ENCODE data around the gene ASCL5.

Gene ASCL5

GRCh38 chr1:201084295-201084694, 42.7 kb downstream of the ASCL5 start:
- no peak for DNase-seq (ENCODE audit: low spot score)

- DNase-seq (ENCODE audit: low spot score): no peak
Measured at GRCh38 chr1:201083741-201084140, 43.2 kb downstream of the ASCL5 start.

DNA sequence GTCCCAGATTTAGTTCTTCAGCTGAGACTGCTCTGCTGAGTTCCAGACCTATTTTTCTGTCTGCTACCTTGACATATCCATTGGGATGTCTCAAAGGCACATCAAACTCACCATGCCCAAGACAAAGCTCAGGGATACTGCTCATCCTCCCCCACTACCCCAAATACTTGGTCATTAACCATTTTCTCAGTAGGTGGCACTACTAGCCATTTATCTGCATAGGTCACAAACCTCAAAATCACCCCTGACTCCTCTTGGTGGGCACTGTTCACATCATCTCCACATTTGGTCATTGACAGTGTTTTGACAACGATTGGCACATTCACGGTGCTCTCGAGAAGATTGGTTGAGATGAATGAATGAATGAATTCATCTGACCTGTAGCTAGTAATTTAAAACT, 46.8 kb downstream of the ASCL5 start:
- DNase-seq (ENCODE audit: low spot score): no peak

DNA sequence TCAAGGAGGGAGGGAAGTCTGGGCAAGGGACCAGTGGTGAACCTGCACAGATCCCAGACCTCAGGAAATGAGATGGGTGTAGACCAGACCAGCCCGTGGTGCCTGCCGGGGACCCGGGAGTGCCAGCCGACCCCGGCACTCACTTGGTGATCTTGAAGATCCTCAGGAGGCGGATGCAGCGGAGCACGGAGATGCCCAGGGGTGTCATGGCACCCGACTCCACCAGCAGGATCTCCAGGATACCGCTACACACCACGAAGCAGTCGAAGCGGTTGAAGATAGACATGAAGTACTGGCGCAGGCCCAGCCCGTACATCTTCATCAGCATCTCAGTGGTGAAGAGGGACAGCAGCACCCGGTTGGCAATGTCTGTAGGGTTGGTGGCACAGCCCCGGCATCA, 49.2 kb downstream of the ASCL5 start:
- DNase-seq (ENCODE audit: low spot score): no peak

DNA sequence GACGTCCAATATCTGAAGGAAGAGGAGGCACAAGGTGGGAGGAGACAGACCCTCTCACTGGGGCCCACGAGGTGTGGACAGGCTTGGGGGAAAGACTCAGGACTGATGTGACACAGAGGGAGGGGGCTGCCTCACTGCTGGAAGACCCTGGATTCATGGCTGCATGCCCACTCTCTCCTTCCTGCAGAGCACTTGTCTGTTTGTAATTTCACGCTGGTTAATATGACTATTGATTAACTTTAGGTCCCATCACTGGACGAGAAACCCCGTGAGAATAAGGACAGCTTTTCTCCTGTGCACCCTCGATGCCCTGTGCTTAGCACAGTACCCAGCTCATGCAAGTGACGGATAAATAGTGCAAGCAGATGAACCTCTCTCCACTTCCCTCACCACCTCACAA, 49.9 kb downstream of the ASCL5 start:
- DNase-seq (ENCODE audit: low spot score): no peak

GRCh38 chr1:201076092-201076491, 50.9 kb downstream of the ASCL5 start:
- DNase-seq (ENCODE audit: low spot score): no peak

GRCh38 chr1:201074018-201074417, 53.0 kb downstream of the ASCL5 start:
- DNase-seq (ENCODE audit: low spot score): no peak

DNA sequence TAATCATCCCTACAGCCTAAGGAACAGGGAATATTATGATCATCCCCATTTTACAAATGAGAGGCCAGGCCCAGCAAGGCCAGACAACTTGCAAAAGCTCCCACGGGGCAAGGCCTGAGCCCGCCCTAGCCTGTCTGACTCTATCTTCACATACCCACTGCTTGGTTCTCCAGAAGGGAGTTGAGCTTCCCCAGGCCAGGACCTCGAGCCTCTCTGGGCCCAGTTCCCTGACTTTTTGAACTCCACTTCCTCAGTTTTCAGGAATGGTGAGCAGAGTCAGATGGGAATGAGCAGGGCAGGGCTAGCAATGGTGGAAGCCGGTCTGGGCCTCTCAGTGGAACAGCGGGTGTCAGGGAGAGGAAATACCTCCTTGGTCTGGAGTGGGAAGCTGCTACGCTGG, 54.1 kb downstream of the ASCL5 start:
- no peak for DNase-seq (ENCODE audit: low spot score)

DNA sequence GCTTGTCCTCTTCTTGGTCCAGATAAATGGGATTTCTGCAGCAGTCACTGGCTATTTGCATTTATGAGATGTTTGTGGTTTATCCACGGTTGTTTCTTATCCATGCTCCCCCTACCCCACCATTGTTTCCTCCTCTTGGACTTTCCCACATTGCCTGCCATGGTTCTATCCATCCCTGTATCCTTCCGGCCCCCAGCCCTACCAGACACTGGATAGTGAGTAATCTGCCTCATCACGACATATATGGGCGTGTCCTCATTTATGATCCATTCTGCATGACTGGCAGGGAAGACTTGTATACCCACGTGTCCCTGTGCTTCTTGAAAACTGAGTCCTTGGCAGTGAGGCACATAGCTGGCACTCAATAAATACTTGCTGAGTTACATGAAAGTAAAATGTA, 54.8 kb downstream of the ASCL5 start:
- no peak for DNase-seq (ENCODE audit: low spot score)

DNA sequence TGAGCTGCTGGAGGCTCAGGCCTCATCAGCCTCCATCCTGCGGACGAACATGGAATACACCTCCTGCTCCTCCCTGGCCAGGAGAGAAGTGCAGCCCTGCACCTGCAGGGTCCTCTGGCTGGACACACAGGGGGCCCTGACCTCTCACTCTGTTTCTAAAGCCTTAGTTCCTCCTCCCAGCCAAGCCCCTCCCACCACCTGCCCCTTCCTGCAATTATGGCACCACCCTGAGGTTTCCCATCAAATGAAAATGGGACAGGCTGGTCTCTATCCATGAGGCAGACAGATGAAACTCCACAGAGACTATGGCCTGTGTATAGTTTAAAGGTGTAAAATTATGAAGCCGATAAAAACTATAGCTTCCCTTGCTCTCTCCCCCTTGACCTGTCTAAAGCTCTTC, 57.3 kb downstream of the ASCL5 start:
- no peak for DNase-seq (ENCODE audit: low spot score)

DNA sequence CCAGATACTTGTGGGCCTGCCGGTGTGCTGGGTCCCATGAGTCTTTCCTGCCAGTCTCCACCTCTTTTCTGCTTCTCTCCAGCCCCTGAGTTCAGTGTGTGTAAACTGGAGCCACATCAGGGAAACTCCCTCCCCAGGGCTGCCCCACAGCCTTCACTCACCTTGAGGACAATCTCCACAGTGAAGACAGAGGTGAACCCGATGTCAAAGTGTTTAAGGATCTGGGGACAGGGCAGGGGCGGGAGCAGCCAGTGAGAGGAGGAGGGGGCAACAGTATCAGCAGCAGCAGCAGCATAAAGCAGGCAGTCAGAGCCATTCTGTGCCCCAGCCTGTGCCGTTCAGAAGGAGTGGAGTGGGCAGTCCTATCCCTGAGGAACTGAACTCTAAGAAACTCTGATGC, 58.0 kb downstream of the ASCL5 start:
- no peak for DNase-seq (ENCODE audit: low spot score)

DNA sequence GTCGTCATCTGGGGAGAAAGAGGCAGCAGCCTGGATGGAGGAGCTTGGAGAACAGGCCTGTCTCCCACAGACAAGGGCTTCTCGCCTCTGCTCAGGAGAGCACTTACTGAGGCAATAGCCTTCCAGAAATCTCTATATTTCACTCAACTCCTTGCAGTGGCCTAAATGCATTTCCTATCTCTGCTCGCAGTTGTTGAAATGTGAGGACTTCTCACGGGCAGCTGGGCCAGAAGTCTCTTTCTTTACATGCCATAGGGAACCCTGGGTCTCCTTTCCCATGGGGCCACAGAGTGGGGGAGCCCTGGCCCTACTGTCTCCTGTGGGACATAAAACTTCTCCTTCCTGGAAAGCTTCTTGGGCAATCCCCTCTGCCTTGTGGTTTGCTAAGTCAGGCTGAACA, 60.0 kb downstream of the ASCL5 start:
- no peak for DNase-seq (ENCODE audit: low spot score)

- DNase-seq (ENCODE audit: low spot score): no peak
Measured at GRCh38 chr1:201065686-201066085, 61.3 kb downstream of the ASCL5 start.

DNA sequence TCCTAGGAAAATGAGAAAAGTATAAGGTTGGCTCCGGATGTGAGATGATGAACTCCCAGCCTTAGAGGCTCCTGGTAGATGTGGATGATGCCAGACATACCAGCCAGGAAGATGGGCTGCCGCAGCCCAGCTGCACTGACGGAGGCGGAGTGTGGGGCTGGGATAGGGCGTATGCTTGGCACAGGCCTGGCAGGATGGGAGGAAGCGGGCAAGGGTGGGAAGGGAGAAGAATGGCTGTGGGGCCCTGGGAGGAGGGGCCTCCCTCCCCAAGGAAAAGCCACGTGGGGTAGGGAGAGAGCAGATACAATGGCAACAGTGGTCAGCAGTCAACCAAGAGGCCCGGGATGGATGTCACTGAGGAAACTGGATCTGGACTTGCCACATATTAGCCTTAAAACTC, 62.2 kb downstream of the ASCL5 start:
- no peak for DNase-seq (ENCODE audit: low spot score)

All from AG20443 (cell line).